Measurements from ENCODE around the gene HDGF. TPM values are rescaled to one million over a fixed set of nuclear protein-coding genes. Genes with fewer than 3 reads are reported as not detected.
A peak's percentile ranks its signal among the peaks of the same experiment; 100 is the strongest.

The HDGF gene
- total and polyA plus RNA-seq, 9 of the 15 experiments (the other 6 are each of a cell fraction or from before 2014, with no cell fraction given): 38.8 to 601 (median 400) TPM

DNA sequence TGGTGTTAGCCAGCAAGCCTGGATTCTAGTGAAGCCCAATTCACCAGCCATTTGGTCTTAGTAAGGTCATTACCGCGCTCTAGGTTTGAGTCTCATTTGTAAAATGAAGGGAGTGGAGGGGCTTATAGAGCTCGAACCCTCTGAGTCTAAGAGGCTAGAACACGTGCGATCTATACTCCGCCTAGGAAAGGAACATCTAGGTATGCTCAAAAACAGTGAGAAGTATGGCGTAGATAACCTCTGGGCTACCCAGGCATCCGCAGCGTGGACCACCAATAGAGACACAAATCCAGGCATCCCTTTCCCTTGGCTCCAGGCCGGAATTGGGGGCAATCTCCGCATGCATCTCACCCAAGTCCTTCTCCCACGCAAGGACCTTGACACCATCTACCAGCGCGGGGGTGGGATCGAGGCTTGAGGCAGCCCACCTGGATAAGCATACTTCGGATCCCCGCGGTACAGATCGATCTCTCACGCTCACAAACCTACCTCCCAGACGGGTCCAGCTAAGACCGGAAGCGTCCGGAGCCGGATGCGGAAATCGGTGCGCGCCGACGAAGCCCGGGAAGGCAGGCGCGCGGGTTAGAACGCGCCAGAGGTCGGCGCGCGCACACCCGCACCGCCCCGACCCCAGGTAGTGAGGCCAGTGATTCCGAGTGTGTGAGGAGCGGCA lies 23.4 kb downstream of the HDGF start, which contains the start of gene METTL25B (continued):
- TF ChIP-seq, protein P1, sequence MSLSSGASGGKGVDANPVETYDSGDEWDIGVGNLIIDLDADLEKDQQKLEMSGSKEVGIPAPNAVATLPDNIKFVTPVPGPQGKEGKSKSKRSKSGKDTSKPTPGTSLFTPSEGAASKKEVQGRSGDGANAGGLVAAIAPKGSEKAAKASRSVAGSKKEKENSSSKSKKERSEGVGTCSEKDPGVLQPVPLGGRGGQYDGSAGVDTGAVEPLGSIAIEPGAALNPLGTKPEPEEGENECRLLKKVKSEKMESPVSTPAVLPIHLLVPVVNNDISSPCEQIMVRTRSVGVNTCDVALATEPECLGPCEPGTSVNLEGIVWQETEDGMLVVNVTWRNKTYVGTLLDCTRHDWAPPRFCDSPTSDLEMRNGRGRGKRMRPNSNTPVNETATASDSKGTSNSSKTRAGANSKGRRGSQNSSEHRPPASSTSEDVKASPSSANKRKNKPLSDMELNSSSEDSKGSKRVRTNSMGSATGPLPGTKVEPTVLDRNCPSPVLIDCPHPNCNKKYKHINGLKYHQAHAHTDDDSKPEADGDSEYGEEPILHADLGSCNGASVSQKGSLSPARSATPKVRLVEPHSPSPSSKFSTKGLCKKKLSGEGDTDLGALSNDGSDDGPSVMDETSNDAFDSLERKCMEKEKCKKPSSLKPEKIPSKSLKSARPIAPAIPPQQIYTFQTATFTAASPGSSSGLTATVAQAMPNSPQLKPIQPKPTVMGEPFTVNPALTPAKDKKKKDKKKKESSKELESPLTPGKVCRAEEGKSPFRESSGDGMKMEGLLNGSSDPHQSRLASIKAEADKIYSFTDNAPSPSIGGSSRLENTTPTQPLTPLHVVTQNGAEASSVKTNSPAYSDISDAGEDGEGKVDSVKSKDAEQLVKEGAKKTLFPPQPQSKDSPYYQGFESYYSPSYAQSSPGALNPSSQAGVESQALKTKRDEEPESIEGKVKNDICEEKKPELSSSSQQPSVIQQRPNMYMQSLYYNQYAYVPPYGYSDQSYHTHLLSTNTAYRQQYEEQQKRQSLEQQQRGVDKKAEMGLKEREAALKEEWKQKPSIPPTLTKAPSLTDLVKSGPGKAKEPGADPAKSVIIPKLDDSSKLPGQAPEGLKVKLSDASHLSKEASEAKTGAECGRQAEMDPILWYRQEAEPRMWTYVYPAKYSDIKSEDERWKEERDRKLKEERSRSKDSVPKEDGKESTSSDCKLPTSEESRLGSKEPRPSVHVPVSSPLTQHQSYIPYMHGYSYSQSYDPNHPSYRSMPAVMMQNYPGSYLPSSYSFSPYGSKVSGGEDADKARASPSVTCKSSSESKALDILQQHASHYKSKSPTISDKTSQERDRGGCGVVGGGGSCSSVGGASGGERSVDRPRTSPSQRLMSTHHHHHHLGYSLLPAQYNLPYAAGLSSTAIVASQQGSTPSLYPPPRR (CRISPR knock-in tag; IDR thresholded peaks at IDR 0.05; ENCODE audit: borderline replicate concordance): 0 out of 2 replicates have a peak, but pooled peaks have one; percentile 23
- TF ChIP-seq GATA2 (CRISPR knock-in tag; IDR thresholded peaks at IDR 0.05): peak; percentile 49; the same call in 1 of the 2 replicates
- no peak for TF ChIP-seq DLX4 (CRISPR knock-in tag; IDR thresholded peaks at IDR 0.05)
- TF ChIP-seq ZNF121 (CRISPR knock-in tag; conservative IDR thresholded peaks at IDR 0.05): no peak
- TF ChIP-seq KAT2B (IDR thresholded peaks at IDR 0.05; ENCODE audit: low read depth, low read length): peak; percentile 19
- peak; percentile 46; the same call in 1 of the 2 replicates for TF ChIP-seq TFAP4 (CRISPR knock-in tag; IDR thresholded peaks at IDR 0.05; ENCODE audit: borderline replicate concordance)

Data from K562 (cell line).